CD1c-positive myeloid dendritic cell (primary cell): ENCODE data around the gene SPATA6L.
"Not testable (repeated sequence)": the region's sequence is repeated elsewhere in the genome, so short reads cannot be mapped to it uniquely, and the experiment has no call there.

ENCODE experiments used
- DNase-seq: peaks from one replicate; pipeline ENCODE4 v3.0.0-alpha.2; 2016; ENCODE audit errors: extremely low spot score

The SPATA6L gene

GRCh38 chr9:4677392-4677791 lies 11.1 kb upstream of the SPATA6L start:
- DNase-seq = no peak

- no peak for DNase-seq
Measured at GRCh38 chr9:4674783-4675182, 8.5 kb upstream of the SPATA6L start.

DNA sequence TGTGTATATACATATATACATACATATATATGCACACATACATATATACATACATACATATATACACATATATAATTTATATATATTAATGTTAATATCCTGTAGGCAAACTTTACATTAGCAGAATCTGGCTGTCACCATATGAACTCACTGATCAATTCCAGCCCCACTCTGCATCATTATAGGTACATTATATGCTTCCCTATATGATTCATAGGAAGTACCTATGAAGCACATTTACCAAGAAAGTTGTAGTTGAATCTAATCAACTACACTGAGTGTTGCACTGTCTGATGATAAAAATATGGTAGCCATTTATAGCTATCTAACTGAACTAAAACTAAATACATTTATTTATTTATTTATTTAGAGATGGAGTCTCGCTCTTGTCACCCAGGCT lies 5.5 kb upstream of the SPATA6L start:
- no peak for DNase-seq

GRCh38 chr9:4670591-4670990 lies 4.3 kb upstream of the SPATA6L start:
- no peak for DNase-seq

GRCh38 chr9:4669890-4670289 lies 3.6 kb upstream of the SPATA6L start:
- DNase-seq = no peak

DNA sequence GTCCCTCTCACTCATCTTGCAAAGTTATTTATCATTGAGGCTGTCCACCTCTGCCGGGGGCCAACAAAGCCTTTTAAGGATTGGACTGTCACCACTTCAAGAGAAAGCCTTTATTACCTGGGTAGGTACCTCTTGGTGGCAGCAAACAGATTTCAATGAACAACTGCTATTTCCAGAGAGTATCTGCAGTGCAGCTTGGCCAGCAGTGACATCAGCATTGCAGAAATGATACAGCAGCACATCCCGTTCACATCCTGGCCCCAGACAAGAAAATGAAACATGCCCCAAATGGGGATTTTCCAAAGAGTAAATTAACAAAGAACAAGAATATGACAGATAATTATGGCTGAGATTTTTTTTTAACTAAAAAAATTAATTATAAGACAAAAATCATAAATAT lies 2.3 kb upstream of the SPATA6L start:
- DNase-seq = no peak

DNA sequence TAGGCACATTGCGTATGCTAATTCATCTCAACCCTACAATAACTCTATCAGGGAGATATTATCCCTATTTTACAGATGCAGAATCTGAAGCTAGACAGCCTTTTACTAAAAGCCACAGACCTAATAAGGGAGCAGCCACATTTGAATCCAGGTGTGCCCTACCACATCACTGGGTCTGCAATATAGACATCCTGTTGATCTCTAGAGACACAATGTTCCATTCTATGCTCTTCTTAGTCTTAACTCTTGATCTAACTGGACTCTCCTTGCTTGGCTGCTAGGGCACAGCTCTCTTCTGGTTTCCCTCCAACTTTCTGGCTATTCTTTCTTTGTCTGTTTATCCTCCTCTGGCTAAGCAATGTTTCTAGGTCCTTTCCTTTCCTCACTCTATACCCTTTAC lies 1.4 kb upstream of the SPATA6L start:
- DNase-seq = no peak

DNA sequence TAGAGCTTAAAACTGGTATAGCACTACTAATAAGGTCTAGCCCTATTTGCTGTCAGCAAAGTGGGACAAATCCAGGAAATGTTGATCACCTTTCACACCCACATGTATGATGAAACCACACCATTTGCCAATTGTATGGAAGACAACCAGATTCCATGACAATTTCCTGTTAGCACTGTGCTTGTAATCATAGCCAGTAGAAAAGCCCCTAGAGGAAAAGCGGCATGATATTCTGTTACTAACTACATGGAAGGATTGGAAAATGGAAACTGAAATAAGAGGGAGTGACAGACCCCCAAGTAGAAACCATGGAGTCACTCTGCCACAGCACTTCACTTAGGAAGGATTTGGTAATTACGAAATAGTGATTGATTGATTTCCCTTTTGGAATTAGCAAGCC lies 923 bp downstream of the SPATA6L start:
- DNase-seq = no peak

DNA sequence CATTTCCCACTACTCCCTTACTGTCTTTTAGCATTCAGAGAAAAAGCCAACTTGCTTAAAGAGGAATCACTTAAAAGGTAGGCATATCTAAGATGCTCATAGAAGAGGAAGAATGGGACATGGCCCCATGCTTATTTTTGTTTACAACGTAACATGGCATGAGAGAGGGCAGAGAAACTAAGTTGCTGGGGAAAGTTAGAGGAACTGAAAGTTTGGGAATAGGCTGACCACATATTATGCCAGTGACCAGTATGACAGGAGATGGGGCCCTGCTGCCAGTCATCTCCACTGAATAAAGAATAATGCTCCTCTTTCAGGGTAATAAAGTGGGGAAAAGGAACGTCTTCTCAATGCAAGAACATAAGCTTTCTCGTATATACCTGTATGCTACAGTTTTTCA lies 2.3 kb downstream of the SPATA6L start:
- DNase-seq = peak; percentile 30

DNA sequence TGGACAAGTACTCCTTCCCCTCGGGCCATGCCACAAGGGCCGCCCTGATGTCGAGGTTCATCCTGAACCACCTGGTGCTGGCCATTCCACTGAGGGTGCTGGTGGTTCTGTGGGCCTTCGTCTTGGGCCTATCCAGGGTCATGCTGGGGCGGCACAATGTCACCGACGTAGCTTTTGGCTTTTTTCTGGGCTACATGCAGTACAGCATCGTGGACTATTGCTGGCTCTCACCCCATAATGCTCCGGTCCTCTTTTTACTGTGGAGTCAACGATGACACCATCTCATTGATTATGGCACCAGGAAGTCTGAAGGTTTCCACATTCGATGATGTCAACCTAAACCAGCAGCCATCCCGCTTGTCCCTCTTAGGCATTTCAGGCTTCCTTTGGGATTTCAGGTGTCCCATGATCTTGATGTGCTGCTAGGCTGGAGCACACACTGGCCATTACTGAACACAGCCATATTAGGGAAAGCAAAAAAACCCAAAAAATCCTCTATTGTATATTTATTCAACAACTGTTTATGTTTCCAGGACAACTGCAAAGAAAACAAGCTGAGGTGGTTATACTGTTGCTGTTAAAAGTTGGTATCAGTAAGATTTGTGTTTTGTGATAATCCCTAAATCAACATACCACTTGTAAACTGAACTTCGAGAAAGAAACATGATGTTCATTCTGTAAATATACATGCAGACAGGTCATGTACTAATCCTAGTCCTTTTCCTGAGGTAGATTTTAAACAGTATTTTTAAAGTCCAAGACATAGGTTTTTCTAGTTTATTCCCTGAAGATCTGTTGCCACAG lies 3.1 kb downstream of the SPATA6L start:
- DNase-seq = no peak

GRCh38 chr9:4662108-4662988 lies 3.9 kb downstream of the SPATA6L start, which contains the start of gene PLPP6:
Gene PLPP6, plus strand, starts transcription at chr9:4662294. Its CDS starts 82 bp downstream, at chr9:4662376.
- peak; percentile 81 for DNase-seq

DNA sequence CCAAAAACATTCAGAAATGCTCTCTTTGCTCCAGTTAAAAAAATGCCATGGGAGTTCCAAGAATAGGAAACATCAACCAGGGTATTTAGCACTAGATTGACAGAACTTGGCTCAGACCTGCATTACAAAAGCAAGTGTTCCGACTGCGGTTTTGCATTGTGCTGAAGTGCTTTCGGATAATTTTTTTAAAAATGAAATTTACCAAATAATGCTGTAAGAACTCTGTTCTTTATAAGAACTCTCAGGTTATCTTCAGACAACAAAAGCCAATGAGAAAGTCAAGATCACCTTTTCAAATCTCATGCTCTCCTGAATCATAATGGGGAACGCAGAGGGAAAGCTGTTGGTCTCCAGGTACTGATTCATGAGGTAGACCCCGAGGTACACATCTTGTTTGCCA lies 4.7 kb downstream of the SPATA6L start:
- no peak for DNase-seq

DNA sequence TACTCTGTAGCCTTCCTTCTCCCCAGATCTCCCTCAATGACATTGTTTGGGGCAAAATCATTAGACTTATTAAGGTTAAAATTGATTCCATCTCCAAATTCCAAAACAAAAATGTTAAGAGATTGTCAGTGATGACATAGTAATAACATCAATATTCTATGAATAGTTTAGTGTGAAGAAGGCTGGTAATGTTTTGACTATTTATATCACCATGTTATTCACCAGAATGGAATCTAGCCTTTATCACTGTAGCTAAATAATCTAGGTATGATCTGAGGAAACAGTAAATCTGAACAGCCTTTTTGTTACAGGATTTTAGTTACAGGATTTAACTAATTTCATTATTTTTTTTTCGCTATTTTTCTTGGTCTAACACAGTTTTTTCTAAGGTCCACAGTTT lies 5.1 kb downstream of the SPATA6L start:
- no peak for DNase-seq

DNA sequence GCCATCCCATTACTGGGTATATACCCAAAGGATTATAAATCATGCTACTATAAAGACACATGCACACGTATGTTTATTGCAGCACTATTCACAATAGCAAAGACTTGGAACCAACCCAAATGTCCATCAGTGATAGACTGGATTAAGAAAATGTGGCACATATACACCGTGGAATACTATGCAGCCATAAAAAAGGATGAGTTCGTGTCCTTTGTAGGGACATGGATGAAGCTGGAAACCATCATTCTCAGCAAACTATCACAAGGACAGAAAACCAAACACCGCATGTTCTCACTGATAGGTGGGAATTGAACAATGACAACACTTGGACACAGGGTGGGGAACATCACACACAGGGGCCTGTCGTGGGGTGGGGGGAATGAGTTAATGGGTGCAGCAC lies 5.6 kb downstream of the SPATA6L start:
- DNase-seq = not testable (repeated sequence)

- no peak for DNase-seq
Measured at GRCh38 chr9:4657426-4658159, 8.7 kb downstream of the SPATA6L start.

- no peak for DNase-seq
Measured at GRCh38 chr9:4656621-4657020, 9.7 kb downstream of the SPATA6L start.

GRCh38 chr9:4656196-4656595 lies 10.1 kb downstream of the SPATA6L start:
- not testable (repeated sequence) for DNase-seq

GRCh38 chr9:4654538-4654937 lies 11.7 kb downstream of the SPATA6L start:
- DNase-seq = no peak

GRCh38 chr9:4654084-4654483 lies 12.2 kb downstream of the SPATA6L start:
- DNase-seq = no peak

DNA sequence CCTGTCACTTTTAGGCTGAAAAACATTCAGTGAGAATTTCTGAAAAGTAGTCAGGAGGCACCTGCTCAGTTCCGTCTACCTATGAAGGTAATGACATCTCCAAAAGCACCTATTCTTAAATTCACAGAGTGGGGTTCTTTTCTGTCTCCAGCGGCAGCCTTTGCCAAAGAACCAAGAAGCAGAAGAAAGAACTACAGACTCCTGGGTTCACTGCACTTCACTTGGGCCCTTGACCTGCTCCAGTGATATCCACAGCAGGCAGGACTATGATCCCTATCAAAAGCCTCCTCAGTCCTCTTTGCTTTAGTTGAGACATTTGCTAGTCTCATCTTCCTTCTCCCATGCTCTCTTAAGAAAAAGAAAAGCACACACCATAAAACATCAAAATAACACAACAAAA lies 23.9 kb downstream of the SPATA6L start:
- DNase-seq = no peak

GRCh38 chr9:4640027-4640426 lies 26.3 kb downstream of the SPATA6L start:
- DNase-seq = peak; percentile 18

DNA sequence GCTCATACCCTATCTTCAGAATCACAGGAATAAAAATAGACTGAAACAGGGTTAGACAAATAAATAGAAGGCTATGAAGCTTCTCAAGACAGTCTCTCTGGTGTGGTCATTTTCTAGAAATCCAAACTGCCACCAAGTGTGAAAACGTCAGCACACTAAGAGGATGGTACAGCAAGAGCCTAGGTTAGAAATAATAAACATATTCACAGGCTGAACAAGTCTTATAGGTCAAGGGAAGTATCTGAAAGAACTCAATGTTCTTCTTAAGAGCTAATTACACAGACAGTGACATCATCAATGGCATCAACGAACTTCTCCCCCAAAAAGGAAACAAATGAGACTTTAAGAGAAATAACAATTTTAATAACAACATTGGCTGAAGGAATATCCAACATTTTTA lies 26.9 kb downstream of the SPATA6L start:
- no peak for DNase-seq
